ENCODE results near the gene NUP210L.

Gene NUP210L

DNA sequence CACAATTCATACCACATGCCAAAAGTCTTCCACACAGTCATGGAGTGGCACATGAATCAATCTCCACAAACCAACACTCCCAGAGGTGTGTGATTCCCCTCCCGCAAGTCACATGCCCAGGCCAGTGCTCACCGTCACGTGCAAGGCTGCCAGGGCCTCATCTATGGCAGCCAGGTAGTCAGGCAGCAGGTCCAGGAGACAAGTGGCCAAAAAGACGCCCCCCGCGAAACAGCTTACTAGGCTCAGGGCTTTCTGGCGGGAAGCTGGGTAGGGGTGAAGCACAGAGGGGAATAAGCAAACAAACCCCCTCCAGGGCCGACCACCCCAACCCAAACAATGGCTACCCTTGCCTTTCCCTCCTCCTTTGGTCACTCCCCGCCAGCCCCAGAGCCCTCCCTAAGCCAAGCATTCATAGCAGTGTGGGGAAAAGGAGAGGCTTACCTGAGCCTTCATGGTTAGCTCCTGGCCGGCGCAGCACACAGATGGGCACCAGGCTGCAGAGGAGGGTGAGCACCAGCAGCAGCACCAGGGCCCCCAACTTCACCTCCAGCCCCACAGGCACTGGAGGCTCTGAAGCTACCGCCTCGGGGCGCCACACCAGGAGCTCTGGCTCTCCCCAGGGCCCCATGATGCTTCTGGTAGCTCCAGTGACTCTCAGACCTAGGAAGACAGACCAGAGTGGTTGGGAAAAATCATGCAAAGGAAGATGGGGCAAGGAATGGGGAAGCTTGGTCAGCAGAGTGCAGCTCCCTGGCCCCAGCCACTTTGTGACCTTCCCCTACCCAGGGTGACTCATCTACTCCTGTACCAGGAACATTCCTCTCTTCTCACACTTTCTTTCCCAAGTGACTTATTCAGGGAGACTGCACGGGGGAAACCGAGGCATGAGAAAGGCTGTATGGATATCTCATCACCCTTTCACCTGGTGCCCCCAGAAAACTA is 192.5 kb downstream of the NUP210L start:
- DNase-seq: no peak

DNA sequence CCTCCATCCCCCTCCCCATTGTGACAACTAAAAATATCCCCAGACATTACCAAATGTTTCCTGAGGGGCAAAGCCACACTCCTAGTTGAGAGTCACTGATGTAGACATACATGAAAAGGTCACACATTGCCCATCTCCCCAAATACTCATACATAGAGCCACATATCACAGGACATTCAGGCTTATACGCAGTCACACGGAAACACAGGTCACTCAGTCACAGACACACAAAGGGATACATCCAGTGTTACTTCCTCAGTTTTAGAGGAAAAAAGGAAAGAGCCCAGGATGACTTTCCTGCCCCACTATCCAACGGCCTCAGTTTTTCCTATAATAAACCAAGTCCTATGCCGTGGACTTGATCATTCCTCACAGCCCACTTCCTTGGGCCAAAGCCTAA is 193.5 kb downstream of the NUP210L start:
- DNase-seq: no peak

DNA sequence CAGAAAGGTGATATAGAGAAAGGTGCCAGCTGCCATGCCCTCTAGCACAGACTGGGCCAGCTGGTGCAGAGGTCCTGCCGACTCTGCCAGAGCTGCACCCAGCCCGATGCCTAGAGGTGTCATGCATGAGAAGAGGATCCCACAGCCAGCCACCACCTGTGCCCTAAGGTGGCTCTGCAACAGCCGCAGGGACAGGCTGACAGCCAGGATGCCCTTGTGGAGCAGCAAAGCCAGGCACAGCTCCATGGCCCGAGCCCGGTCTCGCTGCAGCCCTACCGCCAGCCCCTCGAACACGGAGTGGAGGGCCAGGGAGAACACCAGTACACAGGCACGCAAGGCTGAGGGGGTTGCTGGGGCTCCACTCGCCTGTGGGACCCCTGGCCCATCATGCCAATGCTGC is 194.7 kb downstream of the NUP210L start:
- DNase-seq: no peak

DNA sequence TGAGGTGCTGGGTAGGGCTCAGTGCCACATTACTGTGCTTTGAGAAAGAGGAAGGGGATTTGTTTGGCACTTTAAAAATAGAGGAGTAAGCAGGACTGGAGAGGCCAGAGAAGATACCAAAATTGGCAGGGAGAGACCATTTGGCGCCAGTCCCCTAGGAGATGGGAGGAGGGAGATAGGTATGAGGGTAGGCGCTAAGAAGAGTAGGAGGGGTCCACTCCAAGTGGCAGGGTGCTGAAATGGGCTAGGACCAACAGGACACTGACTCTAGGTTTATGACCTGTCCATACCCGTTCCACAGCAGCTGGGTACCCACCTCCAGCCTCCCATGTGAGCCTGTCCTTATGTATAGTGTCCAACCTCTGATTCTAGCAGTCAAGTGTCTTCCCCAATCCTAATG is 195.4 kb downstream of the NUP210L start:
- DNase-seq: no peak

DNA sequence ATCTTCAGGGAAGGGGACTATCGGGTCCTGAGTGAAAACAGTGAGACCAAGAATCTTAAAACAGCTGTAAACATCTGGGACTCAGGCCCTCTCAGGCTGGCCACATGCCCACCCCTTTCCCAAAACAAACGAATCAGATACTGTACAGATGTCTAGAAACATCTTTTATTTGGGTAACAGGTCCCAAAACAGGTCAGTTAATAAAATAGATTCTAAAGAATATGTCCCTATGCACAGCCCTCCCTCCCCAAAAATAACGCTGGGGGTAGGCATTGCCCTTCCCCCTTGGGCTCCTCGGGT is 196.0 kb downstream of the NUP210L start:
- no peak for DNase-seq

DNA sequence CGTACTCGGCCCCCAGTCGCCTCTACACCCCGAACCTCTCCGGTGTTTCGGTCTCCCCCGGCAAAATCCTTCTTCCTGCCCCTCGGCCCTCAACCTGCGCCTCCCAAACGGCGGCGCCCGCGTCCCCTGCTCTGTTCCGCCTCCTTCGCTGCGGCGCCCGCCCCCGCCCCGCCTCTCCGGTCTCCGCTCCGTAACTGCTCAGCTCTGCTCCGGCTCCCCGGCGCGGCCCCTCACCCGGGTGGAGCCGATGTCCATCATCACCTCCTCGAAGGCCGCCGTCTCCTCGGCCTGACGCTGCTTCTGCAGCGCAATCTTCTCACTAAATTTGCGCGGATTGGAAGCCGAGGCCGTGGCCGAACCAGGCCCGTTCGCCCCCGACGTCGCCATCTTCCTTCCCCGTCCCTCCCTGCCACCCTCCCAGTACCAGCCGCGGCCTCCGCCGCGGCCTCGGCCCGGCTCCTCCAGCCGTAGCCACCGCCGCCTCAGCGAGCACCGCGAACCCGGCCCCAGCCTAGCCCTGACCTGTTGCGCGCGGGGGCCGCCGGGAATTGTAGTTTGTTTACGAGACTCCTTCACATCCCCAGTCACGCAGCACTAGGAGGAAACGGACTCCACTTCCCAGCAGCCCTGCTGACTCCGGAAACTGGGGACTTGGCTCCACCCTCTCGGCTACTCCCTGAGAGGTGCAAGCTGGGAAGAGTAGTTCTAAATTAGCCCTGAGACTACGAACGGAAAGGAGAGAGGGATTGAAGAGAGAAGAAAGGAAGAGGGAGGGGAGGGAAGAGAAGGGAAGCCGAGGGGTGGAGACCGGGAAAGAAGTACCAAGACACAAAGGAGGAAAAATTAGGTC is 196.5 kb downstream of the NUP210L start, which contains the start of gene CRTC2:
Gene CRTC2 (minus strand): TSS at position 502 of the 850 bp plus-strand sequence. CDS start 115 bp downstream, at position 387.
- DNase-seq: peak; percentile 100

DNA sequence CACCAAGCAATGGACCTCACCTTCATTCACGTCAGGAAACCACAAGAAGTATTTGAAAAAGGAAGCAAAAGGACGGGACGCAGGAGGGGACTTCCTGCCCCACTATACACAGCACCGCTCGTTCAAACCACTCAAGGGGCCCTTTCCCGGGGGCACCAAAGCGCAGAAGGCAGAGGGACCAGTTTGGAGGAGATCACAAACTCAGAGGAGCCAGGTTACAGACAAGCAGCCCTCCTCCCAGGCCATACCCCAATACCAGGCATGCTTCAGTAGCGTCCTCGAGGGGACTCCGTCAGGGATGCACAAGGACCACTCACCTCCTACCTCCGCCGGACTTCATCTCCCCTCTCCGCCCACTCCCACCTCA is 197.1 kb downstream of the NUP210L start:
- DNase-seq: no peak

DNA sequence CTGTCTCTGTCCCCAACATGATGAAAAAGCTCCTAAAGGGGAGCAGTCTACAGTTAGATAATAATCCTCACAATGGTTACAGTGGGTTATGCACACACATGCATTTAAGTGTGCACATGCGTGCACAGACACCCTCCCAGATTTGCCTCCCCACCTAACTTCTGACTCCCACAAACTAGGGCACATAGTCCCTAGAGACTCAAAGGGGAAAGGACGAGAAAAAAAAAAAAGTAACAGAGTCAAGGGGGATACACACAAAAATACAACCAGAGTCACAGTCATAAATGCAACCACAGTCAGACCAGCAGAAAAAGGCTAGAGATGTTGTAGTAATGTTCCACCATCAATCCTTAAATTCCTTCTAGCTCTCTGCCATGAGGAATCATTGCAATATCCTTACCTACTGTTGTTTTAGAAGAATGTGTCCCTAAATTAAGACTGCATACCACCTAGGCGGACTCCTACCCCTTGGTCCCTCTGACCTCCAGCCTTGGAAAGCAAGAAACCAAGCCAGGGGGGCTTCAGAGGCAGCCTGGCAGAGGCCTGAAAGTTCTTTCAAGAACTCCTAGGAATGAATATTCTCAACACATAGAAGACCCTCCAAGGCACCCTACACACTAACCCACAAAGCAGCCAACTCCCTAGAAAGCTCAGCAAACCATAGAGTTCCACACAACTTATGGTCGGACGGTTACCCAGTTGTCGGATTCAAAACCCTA is 197.7 kb downstream of the NUP210L start:
- DNase-seq: no peak

DNA sequence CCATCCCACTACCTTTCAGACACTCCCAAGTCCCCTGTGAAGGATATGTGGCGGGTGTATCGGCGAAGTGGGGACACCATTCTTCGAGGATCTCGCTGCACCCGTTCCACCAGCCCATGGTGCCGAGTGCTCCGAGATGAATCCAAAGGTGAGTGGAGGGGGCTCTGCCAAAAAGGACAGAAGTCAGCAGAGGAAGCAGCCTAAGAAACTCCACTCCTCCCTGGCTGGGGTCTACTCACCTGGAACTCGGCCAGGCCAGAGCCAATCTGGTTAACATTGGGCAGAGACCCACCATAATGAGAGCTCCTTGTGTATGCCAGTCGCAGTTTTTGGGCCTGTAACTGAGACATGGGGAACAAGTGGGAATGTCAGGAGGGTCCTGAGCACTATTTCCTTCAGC is 200.0 kb downstream of the NUP210L start:
- no peak for DNase-seq

DNA sequence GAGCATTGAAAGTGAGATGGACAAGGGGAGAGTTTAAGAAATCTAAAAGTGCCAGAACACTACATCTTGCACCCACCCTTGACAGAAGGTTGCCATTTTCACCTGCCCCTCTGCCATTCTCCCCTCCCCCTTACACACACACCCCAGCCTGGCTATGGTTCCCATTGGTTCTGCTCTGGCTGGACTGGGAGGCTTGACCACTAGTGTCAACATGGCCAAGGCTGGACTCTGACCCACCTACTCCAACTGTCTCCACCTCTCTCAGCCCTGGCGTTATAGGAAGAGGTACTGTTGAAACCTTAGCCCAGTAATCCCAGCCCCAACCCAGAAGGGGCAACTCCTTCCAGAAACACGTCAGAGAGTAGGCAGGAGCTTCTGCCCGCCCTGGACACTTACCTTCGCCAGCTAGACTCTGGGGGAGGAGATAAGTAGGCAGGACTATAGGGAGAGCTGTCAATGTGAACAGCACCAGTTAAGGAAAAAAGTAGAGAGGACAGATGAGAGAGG is 201.0 kb downstream of the NUP210L start:
- DNase-seq: no peak

DNA sequence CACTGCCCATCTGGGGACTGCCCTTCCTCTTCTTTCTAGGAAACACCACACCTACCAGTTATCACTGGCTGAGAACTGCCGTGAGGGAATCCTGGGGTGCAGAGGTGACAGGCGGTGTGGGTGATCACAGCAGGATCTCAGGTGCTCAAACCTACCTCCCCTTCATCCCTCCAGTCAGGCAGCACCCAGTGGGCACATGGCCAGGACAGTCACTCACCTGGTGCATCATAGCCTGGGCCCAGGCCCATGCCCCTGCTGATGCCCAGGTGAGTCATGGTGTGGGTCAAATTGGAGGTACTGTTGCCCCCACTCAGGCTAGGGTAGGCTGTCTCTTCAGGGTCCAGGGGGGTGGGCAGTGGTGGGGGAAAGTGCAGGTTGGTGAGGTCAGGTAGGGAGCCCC is 203.1 kb downstream of the NUP210L start:
- DNase-seq: no peak

DNA sequence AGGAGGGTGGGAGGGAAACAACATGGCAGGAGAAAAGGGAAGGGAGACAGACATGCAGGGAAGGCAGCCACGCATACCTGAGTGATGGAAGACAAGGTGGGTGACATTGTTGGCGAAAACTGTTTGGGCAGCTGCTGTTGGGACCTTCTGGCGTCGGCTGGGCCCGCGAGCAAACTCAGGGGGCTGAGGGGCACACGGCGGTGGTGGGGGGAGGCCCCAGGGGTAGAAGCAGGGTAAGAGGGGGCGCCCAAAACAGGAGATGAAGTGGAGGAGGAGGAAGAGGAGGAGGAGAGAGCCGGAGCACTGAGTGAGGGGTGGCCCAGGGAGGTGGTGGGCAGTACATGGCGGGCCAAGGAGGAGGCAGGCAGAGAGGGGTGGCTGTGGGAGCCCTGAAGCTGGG is 203.7 kb downstream of the NUP210L start:
- no peak for DNase-seq

DNA sequence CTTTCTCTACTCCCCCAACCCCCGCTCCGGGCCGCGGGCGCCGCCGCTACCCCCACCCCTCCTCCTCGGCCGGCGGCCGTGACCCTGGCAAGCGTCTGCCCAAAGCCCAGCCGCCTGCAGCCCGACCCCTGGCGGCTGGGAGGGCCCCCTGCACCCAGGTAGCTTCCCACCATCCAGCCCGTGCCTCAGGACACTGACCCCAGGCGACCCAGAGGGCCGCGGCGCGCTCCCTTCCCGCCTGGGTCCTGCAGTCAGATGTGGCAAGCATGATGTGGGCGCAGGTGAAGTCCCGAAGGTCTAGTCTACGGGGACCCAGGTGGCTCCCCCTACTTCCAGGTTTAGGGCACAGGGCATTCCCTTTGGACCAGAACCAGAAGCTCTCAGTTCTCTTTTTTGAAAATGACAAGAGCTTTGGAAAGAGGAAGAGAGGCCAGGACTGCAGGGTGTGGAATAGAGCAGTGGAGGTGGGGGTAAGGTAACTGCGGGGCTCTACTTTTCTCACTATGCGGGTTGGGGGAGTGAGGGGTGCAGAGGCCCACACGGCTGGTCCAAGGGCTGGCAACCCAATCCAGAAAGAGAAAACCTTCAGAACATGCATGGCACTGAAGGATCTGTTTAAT is 208.1 kb downstream of the NUP210L start, which contains the start of gene DENND4B:
Gene DENND4B (minus strand): TSS at position 97 of the 620 bp plus-strand sequence. CDS start 2,344 bp downstream, outside the sequence.
- DNase-seq: peak; percentile 87

DNA sequence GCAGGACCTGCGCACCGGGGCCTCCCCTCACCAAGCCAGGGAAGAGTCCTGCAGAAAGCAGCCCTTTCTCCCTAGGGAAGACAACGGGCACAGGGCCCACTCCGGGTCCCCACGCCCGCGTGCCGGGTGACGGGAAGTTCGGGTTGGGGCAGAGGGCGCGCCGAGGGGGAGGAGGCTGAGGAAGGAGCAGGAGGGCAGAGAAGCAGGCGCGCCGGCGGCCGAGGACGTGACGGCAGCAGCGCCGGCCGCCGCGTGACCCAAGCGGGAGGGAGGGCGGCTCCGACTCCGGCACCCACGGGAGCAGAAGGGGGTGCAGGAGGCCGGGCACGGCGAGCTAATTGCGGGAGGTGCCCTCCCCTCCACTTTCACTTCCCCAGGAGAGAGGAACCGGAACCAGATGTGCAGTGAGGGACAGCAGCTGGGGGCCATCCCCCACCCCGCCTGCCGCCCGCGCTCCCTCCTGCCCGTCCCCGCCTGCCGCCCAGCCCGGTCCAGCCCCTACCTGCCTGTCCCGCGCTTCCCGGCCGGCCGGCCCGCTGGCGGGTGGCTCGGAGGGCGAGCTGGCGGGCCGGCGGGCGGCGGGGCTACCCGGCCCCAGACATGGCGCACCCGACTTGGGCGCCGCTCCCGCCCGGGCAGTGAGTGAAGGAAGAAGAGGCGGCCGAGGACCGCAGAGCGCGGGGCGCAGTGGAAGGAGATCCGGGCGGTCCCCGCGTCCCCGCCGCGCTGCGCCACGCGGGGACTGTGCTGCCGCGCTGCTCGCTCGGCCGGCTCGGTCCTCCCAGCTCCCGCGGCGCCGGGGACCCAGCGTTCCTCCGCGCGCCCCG is 208.9 kb downstream of the NUP210L start:
- peak; percentile 82 for DNase-seq

DNA sequence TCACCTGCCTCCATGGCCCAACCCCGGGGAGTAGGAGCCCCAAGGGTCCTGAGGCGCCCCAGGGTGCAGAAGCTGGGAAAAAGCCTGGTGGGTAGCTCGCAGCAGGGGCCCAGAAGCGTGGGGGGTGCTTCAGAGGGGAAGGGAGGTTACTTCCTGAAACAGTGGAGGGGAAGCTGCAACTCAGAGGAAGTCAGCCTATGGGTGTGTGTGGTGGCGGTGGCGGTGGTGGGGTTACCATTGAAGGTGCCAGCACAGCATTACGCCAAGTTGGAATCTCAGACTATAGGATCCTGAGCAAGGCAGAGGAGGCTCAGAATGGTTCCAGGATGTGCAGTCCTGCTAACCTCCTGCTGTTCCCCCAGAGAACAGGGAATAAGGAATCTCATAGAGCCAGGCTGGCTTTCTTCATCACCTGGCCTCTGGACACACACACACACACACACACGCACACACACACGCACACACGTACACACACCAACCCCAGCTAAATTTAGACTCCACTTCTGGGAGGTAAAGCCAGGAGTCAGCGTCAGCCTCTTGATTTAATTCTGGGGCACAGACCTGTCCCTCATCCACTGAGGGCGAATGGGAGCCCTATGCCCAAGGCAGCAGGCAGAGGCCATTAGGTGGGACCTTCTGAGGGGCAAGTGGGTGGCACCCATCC is 209.6 kb downstream of the NUP210L start:
- no peak for DNase-seq

DNA sequence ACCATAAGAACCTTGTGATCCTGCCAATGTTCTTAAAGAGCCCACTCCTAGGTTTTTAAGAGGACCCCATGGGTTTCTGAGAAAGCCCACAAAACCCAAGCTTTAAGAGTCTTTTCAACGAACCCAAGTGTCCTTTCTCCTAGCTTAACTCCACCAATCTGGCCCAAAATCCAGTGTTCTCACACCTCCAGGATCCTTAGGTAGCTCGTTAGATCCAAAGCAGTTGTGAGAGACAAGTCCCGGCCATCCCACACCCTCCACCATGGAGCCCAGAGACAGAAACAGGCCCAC is 210.1 kb downstream of the NUP210L start:
- no peak for DNase-seq

DNA sequence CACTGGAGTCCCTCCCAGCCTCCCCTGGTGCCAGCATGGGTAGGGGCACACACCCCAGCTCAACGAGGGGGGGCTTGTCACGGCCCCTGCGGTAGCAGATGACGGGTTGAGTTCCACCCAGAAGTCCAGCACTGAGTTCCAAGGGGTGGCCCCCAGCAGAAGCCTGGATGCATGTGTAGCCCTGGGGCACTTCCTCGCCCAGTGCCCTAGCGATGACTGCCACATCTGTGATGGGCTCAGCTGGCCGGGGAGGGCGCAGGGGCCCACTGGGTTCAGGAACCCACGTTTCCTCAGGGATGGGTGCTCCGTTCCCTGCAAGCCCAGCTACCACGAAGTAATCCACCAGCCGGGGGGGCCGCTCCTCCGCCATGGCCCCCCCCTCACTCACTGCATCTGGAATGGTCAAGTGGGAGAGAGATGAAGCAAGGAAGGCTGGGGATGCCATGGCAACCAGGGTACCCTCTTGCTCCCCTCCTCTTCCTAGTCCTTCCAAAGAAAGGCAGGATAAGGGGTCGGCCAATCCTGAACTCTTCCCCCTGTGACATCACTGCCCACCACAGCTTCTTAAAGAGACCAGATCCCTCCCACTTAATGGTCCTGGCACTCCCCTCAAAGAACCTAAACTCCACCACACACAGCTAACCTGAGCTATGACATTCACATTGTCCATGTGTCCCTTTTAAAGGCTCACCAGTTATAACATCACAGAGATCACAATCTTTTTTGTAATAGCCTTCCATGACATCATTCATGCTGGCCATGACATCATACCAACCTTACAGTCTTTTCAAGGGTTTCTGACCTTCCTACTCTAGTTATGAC is 210.7 kb downstream of the NUP210L start:
- no peak for DNase-seq

DNA sequence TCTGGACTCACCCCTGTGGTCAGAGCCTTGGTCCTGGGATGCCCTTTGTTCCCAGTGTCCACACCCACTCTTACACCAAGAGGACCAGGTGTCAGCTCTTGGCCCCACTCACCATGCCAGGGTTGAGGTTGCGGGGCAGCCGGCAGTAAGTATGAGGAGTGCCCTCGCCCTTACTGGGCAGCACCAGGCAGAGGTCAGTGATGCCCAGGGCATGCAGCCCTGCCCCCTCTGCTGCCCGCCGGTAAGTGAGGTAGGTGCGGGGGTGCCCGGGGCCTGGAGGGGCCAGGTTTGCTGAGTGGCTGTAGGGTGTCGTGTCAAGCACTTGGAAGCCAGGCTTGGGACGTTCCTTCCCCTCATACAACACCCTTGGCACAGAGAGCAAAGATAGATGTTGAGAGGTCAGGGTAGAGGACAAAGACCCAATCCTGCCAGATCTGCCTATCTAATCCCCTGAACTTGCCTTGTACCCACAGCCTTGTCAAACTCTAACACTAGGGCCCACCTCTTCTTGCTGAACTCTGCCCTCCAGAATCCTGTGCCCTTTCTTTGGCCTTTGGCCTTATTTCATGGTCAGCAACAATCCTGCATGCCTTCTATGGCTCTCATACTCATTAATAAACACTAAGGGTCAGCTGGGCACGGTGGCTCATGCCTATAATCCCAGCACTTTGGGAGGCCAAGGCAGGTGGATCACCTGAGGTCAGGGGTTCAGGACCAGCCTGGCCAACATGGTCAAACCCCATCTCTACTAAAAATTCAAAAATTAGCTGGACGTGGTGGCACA is 211.9 kb downstream of the NUP210L start:
- DNase-seq: no peak

Measured in retina (tissue), 1 donor.